ENCODE data around the gene ANKRD33B. TPM values are rescaled to one million over a fixed set of nuclear protein-coding genes. Genes with fewer than 3 reads are reported as not detected.

The ANKRD33B gene
- total RNA-seq, 1 experiment from 2014 or later = 25.3 TPM

GRCh38 chr5:10610058-10610457 lies 46.2 kb downstream of the ANKRD33B start:
- Mint-ChIP-seq H3K27me3 (ENCODE audit: insufficient read depth, unreplicated experiment) (no peaks in the 10 kb centered on the region), H3K4me3 (ENCODE audit: unreplicated experiment) (no peak overlapping the region), H3K9me3 (ENCODE audit: unreplicated experiment) (no peaks in the 10 kb centered on the region), H3K4me1 (ENCODE audit: low read depth, unreplicated experiment) (peaks cover 14% of the 10 kb centered on the region), H3K27ac (ENCODE audit: unreplicated experiment) (no peak overlapping the region), H3K36me3 (ENCODE audit: insufficient read depth, unreplicated experiment) (no peaks in the 10 kb centered on the region)
- intact Hi-C loops (cut with micrococcal nuclease; ENCODE audit: unreplicated experiment) = no loop called here
- TF ChIP-seq CTCF (IDR thresholded peaks at IDR 0.05; ENCODE audit: insufficient read depth in 1 of 2, low read depth in 1 of 2, low read length in 1 of 2, severe bottlenecking in 1 of 2, unreplicated experiment in 1 of 2) = no peak
- peaks cover 16% of the 10 kb centered on the region for H3K4me1 ChIP-seq
- BruUV-seq (replicated peaks) = no TSS peak
- H3K27me3 ChIP-seq (replicated peaks; ENCODE audit: control insufficient read depth, insufficient read depth, low read length) = no peaks in the 10 kb centered on the region
- H3K4me3 ChIP-seq (ENCODE audit: low read depth, low read length) = no peak overlapping the region
- H3K36me3 ChIP-seq (ENCODE audit: control insufficient read depth, insufficient read depth, low read length) = no peaks in the 10 kb centered on the region
- no peaks in the 10 kb centered on the region for H3K9me3 ChIP-seq
- no peak for DNase-seq
- ChIA-PET CTCF (no interaction called here), POLR2A (no interaction called here)

- no TSS peak for BruUV-seq (replicated peaks)
- DNase-seq = no peak
- H3K36me3 Mint-ChIP-seq (ENCODE audit: insufficient read depth, unreplicated experiment) = no peaks in the 10 kb centered on the region
Observed at GRCh38 chr5:10611290-10611689, 47.4 kb downstream of the ANKRD33B start.

GRCh38 chr5:10612251-10612650 lies 48.4 kb downstream of the ANKRD33B start:
- BruUV-seq (replicated peaks) = no TSS peak
- POLR2A ChIA-PET = no interaction called here
- H3K27me3 ChIP-seq (replicated peaks; ENCODE audit: control insufficient read depth, insufficient read depth, low read length) = no peaks in the 10 kb centered on the region
- no peaks in the 10 kb centered on the region for H3K36me3 Mint-ChIP-seq (ENCODE audit: insufficient read depth, unreplicated experiment)
- no peak overlapping the region for H3K4me3 ChIP-seq (ENCODE audit: low read depth, low read length)
- H3K27ac Mint-ChIP-seq (ENCODE audit: unreplicated experiment) = peak overlapping the region; percentile 37
- no peaks in the 10 kb centered on the region for H3K27me3 Mint-ChIP-seq (ENCODE audit: insufficient read depth, unreplicated experiment)
- CTCF ChIA-PET = no interaction called here
- H3K4me1 ChIP-seq = peaks cover 16% of the 10 kb centered on the region
- intact Hi-C loops (cut with micrococcal nuclease; ENCODE audit: unreplicated experiment) = no loop called here
- H3K9me3 ChIP-seq = no peaks in the 10 kb centered on the region; the same call in 1 of the 2 replicates
- H3K36me3 ChIP-seq (ENCODE audit: control insufficient read depth, insufficient read depth, low read length) = no peaks in the 10 kb centered on the region
- no peaks in the 10 kb centered on the region for H3K9me3 Mint-ChIP-seq (ENCODE audit: unreplicated experiment)
- H3K4me3 Mint-ChIP-seq (ENCODE audit: unreplicated experiment) = no peak overlapping the region
- peaks cover 12% of the 10 kb centered on the region for H3K4me1 Mint-ChIP-seq (ENCODE audit: low read depth, unreplicated experiment)
- TF ChIP-seq CTCF (IDR thresholded peaks at IDR 0.05; ENCODE audit: insufficient read depth in 1 of 2, low read depth in 1 of 2, low read length in 1 of 2, severe bottlenecking in 1 of 2, unreplicated experiment in 1 of 2) = no peak
- no peak for DNase-seq

More at GRCh38 chr5:10611290-10611689, 47.4 kb downstream of the ANKRD33B start:
- no peak overlapping the region for H3K4me3 ChIP-seq (ENCODE audit: low read depth, low read length)
- H3K9me3 Mint-ChIP-seq (ENCODE audit: unreplicated experiment) = no peaks in the 10 kb centered on the region
- peaks cover 14% of the 10 kb centered on the region for H3K4me1 Mint-ChIP-seq (ENCODE audit: low read depth, unreplicated experiment)
- no peaks in the 10 kb centered on the region for H3K36me3 ChIP-seq (ENCODE audit: control insufficient read depth, insufficient read depth, low read length)
- no peaks in the 10 kb centered on the region; the same call in 1 of the 2 replicates for H3K9me3 ChIP-seq
- no peaks in the 10 kb centered on the region for H3K27me3 Mint-ChIP-seq (ENCODE audit: insufficient read depth, unreplicated experiment)
- H3K4me1 ChIP-seq = peaks cover 16% of the 10 kb centered on the region
- ChIA-PET CTCF (no interaction called here), POLR2A (no interaction called here)
- intact Hi-C loops (cut with micrococcal nuclease; ENCODE audit: unreplicated experiment) = no loop called here
- TF ChIP-seq CTCF (IDR thresholded peaks at IDR 0.05; ENCODE audit: insufficient read depth in 1 of 2, low read depth in 1 of 2, low read length in 1 of 2, severe bottlenecking in 1 of 2, unreplicated experiment in 1 of 2) = no peak
- peak overlapping the region; percentile 37 for H3K27ac Mint-ChIP-seq (ENCODE audit: unreplicated experiment)
- no peaks in the 10 kb centered on the region for H3K27me3 ChIP-seq (replicated peaks; ENCODE audit: control insufficient read depth, insufficient read depth, low read length)
- no peak overlapping the region for H3K4me3 Mint-ChIP-seq (ENCODE audit: unreplicated experiment)
